Measurements from ENCODE around the gene EML5.

The EML5 gene

GRCh38 chr14:88698651-88699050, 94.1 kb downstream of the EML5 start:
- no peak for DNase-seq

- DNase-seq: no peak
Observed at GRCh38 chr14:88695870-88696269, 96.9 kb downstream of the EML5 start.

- no peak for DNase-seq
Observed at GRCh38 chr14:88688386-88688785, 104.4 kb downstream of the EML5 start.

- DNase-seq: no peak
Observed at GRCh38 chr14:88683119-88683518, 109.6 kb downstream of the EML5 start.

GRCh38 chr14:88682495-88683114, 110.1 kb downstream of the EML5 start:
- DNase-seq: no peak

- DNase-seq: no peak
Observed at GRCh38 chr14:88681755-88682494, 110.8 kb downstream of the EML5 start.

- no peak for DNase-seq
Observed at GRCh38 chr14:88669346-88669745, 123.4 kb downstream of the EML5 start.

GRCh38 chr14:88668448-88669116, 124.2 kb downstream of the EML5 start:
- no peak for DNase-seq

GRCh38 chr14:88667555-88668273, 125.0 kb downstream of the EML5 start:
- DNase-seq: peak; percentile 93

GRCh38 chr14:88660056-88660455, 132.7 kb downstream of the EML5 start:
- no peak for DNase-seq

GRCh38 chr14:88639221-88639620, 153.5 kb downstream of the EML5 start:
- no peak for DNase-seq

- no peak for DNase-seq
Observed at GRCh38 chr14:88632512-88632911, 160.2 kb downstream of the EML5 start.

GRCh38 chr14:88631091-88631490, 161.7 kb downstream of the EML5 start:
- DNase-seq: no peak

- no peak for DNase-seq
Observed at GRCh38 chr14:88630565-88630964, 162.2 kb downstream of the EML5 start.

- DNase-seq: no peak
Observed at GRCh38 chr14:88628462-88628861, 164.3 kb downstream of the EML5 start.

GRCh38 chr14:88628033-88628432, 164.7 kb downstream of the EML5 start:
- no peak for DNase-seq

GRCh38 chr14:88625671-88626070, 167.1 kb downstream of the EML5 start:
- no peak for DNase-seq

GRCh38 chr14:88621100-88621499, 171.7 kb downstream of the EML5 start:
- no peak for DNase-seq

- DNase-seq: no peak
Observed at GRCh38 chr14:88618476-88618875, 174.3 kb downstream of the EML5 start.

GRCh38 chr14:88617479-88617878, 175.3 kb downstream of the EML5 start:
- DNase-seq: no peak

- DNase-seq: no peak
Observed at GRCh38 chr14:88616697-88617096, 176.1 kb downstream of the EML5 start.

- DNase-seq: no peak
Observed at GRCh38 chr14:88614218-88614907, 178.4 kb downstream of the EML5 start.

- no peak for DNase-seq
Observed at GRCh38 chr14:88613552-88614010, 179.2 kb downstream of the EML5 start.

All from NCI-H1694 treated with DMSO at 0.1 percent for 48 hours (cell line).